ENCODE measurements around the gene AGXT2. TPM values are rescaled to one million over a fixed set of nuclear protein-coding genes. Genes with fewer than 3 reads are reported as not detected.

AGXT2 gene
- total and polyA plus RNA-seq, 9 of the 15 experiments (the other 6 are each of a cell fraction or from before 2014, with no cell fraction given) = not detected

DNA sequence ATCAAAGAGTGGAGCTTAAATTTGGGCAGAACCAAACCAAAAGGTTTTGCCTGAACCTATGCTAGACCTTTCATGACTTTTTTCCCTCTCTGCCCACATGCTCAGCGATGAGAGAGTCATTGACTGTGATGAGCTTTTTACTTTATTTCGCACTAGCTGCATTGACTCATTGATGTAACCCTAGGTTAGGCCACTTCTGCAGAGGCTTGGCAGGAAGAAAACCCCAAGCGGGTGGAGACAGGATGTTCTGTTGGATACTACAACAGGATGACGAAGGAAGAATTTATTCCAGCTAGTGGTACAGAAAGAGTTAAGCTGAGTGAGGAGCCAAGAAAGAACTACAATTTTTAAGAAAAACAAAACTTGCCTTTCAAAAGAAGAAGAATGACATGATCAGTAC, 18.4 kb downstream of the AGXT2 start (continued):
- TF ChIP-seq ZNF134 (CRISPR knock-in tag; conservative IDR thresholded peaks at IDR 0.05) (no peak), PYGO2 (tag; IDR thresholded peaks at IDR 0.05) (no peak), ARID2 (IDR thresholded peaks at IDR 0.05) (no peak), NFE2L1 (tag; IDR thresholded peaks at IDR 0.05; ENCODE audit: borderline replicate concordance, low read depth) (no peak), POU5F1 (IDR thresholded peaks at IDR 0.05; ENCODE audit: borderline replicate concordance, low read depth, low read length, partially characterized antibody) (no peak), NFYB (IDR thresholded peaks at IDR 0.05; ENCODE audit: extremely low read depth, insufficient read length) (no peak), ARNT (IDR thresholded peaks at IDR 0.05) (no peak), U2AF2 (optimal IDR thresholded peaks at IDR 0.05; ENCODE audit: low read depth, low read length) (no peak), HEY1 (CRISPR knock-in tag; IDR thresholded peaks at IDR 0.05; ENCODE audit: borderline replicate concordance) (no peak), BMI1 (IDR thresholded peaks at IDR 0.05; ENCODE audit: low read length) (no peak)
- TF ChIP-seq, protein P1, sequence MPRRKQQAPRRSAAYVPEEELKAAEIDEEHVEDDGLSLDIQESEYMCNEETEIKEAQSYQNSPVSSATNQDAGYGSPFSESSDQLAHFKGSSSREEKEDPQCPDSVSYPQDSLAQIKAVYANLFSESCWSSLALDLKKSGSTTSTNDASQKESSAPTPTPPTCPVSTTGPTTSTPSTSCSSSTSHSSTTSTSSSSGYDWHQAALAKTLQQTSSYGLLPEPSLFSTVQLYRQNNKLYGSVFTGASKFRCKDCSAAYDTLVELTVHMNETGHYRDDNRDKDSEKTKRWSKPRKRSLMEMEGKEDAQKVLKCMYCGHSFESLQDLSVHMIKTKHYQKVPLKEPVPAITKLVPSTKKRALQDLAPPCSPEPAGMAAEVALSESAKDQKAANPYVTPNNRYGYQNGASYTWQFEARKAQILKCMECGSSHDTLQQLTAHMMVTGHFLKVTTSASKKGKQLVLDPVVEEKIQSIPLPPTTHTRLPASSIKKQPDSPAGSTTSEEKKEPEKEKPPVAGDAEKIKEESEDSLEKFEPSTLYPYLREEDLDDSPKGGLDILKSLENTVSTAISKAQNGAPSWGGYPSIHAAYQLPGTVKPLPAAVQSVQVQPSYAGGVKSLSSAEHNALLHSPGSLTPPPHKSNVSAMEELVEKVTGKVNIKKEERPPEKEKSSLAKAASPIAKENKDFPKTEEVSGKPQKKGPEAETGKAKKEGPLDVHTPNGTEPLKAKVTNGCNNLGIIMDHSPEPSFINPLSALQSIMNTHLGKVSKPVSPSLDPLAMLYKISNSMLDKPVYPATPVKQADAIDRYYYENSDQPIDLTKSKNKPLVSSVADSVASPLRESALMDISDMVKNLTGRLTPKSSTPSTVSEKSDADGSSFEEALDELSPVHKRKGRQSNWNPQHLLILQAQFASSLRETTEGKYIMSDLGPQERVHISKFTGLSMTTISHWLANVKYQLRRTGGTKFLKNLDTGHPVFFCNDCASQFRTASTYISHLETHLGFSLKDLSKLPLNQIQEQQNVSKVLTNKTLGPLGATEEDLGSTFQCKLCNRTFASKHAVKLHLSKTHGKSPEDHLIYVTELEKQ (CRISPR knock-in tag; IDR thresholded peaks at IDR 0.05) = no peak

Measured in K562 (cell line).